ENCODE data around the gene C9orf153. TPM values are rescaled to one million over a fixed set of nuclear protein-coding genes. Genes with fewer than 3 reads are reported as not detected.

Gene C9orf153
- total RNA-seq, 1 experiment from 2014 or later: 0.17 TPM

GRCh38 chr9:86187121-86187520 lies 72.3 kb downstream of the C9orf153 start:
- H3K9ac ChIP-seq (ENCODE audit: extremely low read depth, insufficient read length, low read length): no peak overlapping the region
- H3K9me3 ChIP-seq (ENCODE audit: control insufficient read depth, low read depth, low read length): peaks cover 1% of the 10 kb centered on the region
- H4K91ac ChIP-seq (ENCODE audit: insufficient read length, low read depth, low read length): no peak overlapping the region
- peak; percentile 77 for DNase-seq
- Mint-ChIP-seq H3K9me3 (peaks cover 25 to 37% of the 10 kb centered on the region in 2 experiments; a peak in 4 of 5 replicates), H3K27ac (peak overlapping the region in 1 of 3 experiments; percentile 6; a peak in 3 of 7 replicates), H3K4me3 (no peak overlapping the region; a peak in 1 of 5 replicates), H3K27me3 (ENCODE audit: low read depth) (peaks cover 5% of the 10 kb centered on the region), H3K4me1 (peaks cover 19 to 30% of the 10 kb centered on the region in 2 experiments), H3K36me3 (ENCODE audit: insufficient read depth in 1 of 3, low read depth in 3 of 3) (peaks cover 3 to 13% (median 3%) of the 10 kb centered on the region in 3 experiments)
- H3K79me2 ChIP-seq (ENCODE audit: insufficient read depth, low read length): no peaks in the 10 kb centered on the region
- H3K23ac ChIP-seq (ENCODE audit: insufficient read length, low read depth, low read length): no peak overlapping the region
- no peak overlapping the region for H3K4ac ChIP-seq (ENCODE audit: low read depth, low read length)
- H3K27ac ChIP-seq (ENCODE audit: insufficient read length, low read depth, low read length): no peak overlapping the region
- H2BK5ac ChIP-seq (ENCODE audit: insufficient read length, low read length): no peak overlapping the region
- no peak overlapping the region for H2BK12ac ChIP-seq (ENCODE audit: insufficient read length, low read depth, low read length)
- no peaks in the 10 kb centered on the region for H3K4me1 ChIP-seq (ENCODE audit: insufficient read depth, low read length)
- H3K27me3 ChIP-seq (ENCODE audit: insufficient read depth, low read length): no peaks in the 10 kb centered on the region
- peak; percentile 60 for TF ChIP-seq CTCF (conservative IDR thresholded peaks at IDR 0.05)
- no peak overlapping the region for H4K5ac ChIP-seq (ENCODE audit: insufficient read length, low read depth, low read length)
- H3K18ac ChIP-seq (ENCODE audit: insufficient read length, low read depth, low read length): no peak overlapping the region
- no peak overlapping the region for H4K8ac ChIP-seq (replicated peaks; ENCODE audit: insufficient read length, low read depth, low read length)
- H3K14ac ChIP-seq (ENCODE audit: insufficient read depth, low read length): no peak overlapping the region
- WGBS (ENCODE audit: extremely low coverage, insufficient read length, low lambda C conversion rate): no CpG with 5 or more reads among the region's 3 CpGs
- H4K20me1 ChIP-seq (ENCODE audit: control insufficient read depth, insufficient read depth, insufficient read length): no peaks in the 10 kb centered on the region
- no peak overlapping the region for H3K4me2 ChIP-seq (ENCODE audit: insufficient read depth, insufficient read length, low read length)
- H3K23me2 ChIP-seq (ENCODE audit: insufficient read length, low read depth, low read length, poor library complexity, severe bottlenecking): no peaks in the 10 kb centered on the region
- no peaks in the 10 kb centered on the region for H3K79me1 ChIP-seq (ENCODE audit: insufficient read depth, low read depth, low read length, poor library complexity, severe bottlenecking)
- no peak overlapping the region for H2AK5ac ChIP-seq (ENCODE audit: insufficient read length, low read length)
- no peak overlapping the region for H2BK15ac ChIP-seq (ENCODE audit: low read depth, low read length)
- H2BK120ac ChIP-seq (ENCODE audit: low read depth, low read length, poor library complexity, severe bottlenecking): no peak overlapping the region
- H3K56ac ChIP-seq (ENCODE audit: insufficient read length, low read depth, low read length): no peak overlapping the region
- no peak overlapping the region for H3T11ph ChIP-seq (ENCODE audit: low read length)
- no peak overlapping the region for H2BK20ac ChIP-seq (ENCODE audit: low read depth, low read length, poor library complexity, severe bottlenecking)
- no peak overlapping the region for H2AFZ ChIP-seq (ENCODE audit: low read length)

Data from H9 (cell line).